GM18858 (cell line): ENCODE data around the gene SCARB2.

Experiments
- ATAC-seq: cut with Tn5 transposase; IDR thresholded peaks from one replicate; pipeline ENCODE4 v1.9.1; 2021; ENCODE audit not compliant: unreplicated experiment

The SCARB2 gene

DNA sequence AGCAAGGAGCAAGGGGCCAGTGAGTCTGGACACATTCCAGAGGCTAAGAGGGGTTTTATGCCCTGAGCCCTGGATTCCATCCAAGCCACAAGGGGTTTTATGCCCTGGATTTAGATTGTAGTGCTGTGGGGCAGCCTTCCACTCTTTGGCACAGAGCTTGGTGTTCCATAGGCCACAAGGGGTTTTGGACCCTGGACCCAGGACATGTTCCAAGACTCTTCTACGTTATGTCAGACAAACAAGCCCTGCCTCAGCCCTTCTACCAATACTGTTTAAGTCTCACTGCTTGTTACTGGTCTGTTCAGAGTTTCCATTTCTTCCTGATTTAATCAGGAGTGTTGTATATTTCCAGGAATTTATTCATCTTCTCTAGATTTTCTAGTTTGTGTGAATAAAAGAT is 12.8 kb upstream of the SCARB2 start:
- no peak for ATAC-seq

DNA sequence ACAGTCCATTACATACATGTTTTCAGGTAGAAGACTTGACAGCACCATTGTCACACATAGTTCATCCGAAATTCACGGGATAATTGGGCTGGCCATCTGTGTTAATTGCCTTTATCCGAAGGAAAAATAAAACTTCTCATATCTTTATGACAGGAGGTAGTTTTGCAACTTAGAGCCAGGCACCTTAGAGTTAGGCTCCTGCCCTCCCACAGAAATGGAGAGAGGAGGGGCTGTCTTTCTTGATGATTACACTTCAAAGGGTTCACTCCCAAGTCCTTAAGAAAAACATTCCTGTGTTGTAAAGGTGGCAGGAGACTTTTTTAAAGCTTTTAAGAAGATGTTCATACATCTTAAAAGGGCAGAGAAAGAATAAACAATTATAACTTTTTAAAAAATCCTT is 10.5 kb upstream of the SCARB2 start:
- no peak for ATAC-seq

DNA sequence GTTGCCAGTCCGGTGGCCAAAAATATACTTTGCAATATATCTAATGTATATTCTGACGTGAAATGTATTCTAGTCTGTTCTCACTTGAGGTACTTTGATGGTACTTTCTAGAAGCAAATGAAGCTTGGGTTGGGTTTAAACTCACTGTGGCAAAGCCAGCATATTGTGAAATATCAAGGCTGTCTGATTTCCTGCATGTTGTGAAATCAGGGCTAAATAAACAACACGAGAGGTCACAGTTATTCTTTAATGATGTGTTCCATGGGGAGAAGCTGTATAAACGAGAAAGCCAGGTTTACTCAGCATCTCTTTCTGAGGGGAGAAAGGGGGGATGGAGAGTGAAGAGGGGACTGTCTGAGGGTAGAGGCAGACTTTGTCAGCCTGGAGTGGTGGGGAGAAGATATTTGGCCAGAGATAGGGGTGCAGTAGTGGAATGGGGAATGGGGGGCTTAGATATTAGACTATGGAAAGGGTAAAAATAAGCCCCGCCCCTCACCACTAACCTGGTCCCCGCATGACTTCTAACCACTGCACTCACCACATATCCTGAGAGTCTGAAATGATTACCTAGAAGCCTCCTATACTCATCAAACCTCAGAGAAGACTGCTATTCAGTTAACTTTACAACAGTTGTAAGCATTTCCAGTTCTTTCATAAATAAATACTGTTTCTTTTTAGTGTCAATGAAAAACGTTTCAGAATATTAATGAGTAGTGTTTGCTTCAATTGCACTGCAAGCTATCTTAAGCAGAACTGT is 5.9 kb upstream of the SCARB2 start:
- no peak for ATAC-seq

DNA sequence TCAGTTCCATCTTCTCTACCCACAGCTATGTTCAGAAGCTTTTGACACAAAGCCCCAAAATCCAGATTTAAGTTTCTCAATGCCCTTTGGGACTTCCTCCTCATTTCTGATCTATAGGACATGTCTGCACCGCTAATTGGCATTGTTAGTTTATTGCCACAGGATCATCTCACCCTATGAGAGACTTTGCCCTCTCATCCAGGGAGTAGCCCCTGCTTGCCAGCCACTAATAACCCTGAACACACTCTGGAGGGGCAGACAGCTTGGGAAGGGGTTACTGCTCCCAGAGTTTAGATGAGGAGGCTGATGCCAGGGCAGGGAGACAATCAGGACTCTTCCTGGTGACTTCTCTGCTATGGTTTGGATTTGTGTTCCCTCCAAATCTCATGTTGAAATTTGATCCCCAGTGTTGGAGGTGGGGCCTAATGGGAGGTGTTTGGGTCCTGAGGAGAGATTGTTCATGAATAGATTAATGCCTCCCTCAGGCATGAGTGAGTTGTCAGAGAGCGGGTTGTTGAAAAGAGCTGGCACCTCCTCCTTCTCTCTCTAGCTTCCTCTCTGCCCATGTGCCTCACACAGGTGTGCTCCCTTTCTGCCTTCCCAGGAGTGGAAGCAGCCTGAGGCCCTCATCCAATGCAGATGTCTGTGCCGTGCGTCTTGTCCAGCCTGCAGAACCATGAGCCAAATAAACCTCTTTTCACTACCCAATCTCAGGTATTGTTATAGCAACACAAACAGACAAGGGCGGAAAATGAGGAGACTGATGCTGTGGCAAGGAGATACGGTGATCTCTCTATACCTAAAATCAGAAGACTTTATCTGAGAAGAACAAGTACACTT is 3.6 kb upstream of the SCARB2 start:
- ATAC-seq = no peak

DNA sequence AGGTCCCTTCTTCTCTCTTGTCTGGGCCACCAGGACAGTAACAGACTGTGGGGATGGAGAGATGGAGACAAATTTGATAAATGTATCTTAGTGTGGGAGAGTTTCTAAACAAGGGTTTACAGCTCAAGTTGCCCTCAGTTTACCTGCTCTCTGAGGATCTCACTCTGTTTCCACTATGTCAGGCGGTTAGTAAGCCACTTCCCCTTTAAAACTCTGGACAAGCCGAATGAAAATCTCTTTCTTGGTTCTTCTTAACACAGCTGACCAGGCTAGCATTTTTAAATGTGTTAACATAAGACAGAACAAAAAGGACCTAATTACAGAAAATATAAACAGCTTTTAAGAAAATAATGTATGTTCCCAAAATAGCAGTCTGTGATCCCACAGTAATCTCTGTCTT is 2.9 kb upstream of the SCARB2 start:
- ATAC-seq = no peak

DNA sequence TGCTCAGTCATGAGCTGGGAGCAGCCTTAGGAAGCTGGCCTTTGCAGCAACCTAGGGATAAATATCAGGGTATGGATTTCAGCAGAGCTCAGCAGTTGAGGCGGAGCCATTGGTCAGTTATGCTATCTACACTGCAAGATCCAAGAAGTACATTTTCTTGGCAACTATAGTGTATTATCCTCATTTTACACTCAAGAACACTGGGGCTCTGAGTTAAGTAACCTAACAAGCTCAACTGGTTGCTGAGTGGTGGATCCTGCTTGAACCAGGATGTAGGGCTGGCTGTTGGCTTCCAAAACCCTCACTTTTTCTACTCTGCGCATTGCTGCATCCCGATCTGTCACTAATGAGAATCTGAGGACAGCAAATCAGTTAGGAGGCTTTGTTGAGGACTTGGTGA is 1.5 kb upstream of the SCARB2 start:
- no peak for ATAC-seq

DNA sequence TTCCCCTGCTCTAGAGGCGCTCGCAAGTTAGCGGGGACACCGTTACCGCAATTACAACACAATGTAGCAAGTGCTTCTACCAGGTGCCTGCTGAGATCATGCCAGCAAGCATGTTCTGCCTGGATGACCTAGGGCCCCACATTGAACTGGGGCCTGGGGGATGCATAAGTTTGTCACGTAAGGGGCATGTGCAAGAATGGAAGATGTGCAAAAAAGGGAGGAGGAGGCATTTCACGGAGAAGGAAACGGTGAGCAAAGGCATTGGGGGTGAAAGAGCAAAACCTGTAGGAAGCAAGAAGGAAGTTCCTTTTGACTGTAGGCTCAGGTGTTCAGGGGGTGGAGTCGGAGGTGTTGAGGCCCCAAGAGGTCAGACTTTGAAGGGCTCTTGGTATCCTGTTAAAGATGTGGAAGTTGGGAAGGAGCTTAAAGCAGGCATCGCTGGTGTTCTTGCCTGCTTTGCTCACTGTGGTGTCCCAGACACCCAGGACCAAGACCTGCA is 602 bp upstream of the SCARB2 start:
- ATAC-seq = no peak

DNA sequence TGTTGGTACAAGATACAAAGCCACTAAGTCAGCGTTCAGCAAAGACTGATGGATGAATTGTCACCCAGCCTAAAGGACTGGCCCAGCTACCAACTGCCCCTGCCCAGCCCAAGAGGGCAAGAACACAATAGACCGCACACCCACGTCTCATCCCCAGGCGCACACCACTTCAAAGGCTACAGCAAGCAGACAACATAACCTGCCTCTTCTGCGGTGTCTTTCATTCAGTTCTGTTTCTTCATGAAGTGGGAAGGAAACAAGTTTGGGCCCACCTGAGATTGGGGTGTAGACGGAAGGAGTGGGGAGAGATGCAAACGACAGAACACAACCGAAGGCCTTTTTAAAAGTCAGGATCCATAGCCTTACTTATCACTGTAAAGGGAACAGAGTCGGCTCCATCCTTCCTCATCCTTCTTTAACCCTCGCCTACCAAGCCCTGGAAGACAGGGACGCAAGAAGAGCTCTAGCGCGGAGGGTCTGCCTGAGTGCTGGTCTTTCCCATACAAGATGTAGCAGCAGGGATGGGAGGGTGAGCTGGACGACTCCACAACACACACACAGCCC is 691 bp downstream of the SCARB2 start:
- no peak for ATAC-seq

DNA sequence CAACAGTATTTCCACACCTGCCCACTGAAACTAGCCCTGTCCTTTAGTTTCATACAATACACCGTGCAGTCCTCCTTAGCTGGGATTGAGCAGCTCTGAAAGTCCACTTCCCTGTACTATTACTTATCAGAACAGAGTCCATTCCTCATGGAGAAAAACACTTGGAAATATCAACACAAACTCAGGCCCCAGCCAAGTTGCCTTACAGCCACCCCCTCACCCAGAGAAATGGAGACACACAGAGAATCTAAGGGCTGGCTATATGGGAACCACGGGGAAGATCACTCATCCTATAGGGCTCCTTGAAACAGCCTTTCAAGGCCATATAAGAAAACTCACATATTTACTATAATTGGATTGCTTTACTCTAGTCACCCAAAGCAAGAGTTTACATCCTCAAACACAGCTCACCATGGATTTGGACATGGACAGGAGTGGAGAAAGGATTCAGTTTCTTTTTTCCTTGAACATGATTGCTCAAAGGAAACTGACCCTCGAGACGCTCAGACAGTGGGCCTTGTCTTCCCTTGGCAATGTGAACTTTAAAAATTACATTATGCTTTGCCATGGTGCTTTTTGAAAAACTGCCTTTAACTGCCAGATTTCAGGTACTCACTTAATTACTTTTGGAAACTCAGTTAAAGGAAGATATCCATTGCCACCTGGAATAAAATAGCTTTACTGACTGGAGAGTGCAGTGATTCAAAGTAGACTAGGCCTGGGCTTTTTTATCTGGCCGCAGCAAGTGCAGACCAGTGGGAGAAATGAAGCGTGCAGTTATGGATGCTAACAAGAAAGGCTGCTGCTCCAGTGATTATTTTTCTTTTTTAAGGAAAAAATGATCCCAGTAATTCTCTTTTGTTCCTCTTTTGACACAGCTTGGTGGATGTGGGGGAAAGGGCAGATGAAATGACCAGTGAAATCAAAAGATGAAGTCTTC is 1.6 kb downstream of the SCARB2 start:
- no peak for ATAC-seq

DNA sequence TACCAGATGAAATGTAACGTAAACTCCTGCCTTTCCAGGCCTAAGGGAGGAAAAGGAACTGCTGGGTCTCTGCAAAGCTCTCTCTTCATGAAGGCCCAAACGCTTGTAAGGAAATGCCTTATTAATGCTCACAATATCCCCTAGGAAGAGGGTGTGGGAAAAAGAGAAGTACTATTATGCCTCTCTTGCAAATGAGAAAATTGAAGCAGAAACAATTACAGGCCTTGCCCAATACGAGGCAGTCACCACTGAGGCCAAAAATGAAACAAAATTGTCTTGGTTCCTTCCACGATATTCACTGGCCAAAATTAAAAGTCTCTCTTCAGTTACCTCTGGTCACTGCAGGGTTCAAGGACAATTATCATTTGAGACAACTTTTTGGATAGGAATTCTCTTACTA is 3.2 kb downstream of the SCARB2 start:
- no peak for ATAC-seq

DNA sequence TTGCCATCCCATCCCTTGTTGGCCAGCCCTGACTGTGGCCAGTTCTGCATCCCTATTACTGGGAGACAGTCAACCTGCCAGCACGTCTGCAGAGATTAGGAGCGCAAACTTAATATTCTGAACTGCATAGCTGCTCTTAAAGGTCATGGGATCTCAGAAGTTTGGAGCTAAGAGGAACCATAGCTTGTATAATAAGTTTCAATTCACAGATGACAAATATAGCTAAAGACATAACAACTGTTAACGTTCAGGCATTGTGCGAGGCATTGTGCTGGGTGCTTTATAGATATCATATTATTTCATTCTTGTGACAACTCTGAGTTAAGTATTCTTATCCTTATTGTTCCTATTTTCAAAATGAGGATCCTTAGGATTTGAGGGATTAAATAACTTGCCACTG is 3.7 kb downstream of the SCARB2 start:
- ATAC-seq = no peak

DNA sequence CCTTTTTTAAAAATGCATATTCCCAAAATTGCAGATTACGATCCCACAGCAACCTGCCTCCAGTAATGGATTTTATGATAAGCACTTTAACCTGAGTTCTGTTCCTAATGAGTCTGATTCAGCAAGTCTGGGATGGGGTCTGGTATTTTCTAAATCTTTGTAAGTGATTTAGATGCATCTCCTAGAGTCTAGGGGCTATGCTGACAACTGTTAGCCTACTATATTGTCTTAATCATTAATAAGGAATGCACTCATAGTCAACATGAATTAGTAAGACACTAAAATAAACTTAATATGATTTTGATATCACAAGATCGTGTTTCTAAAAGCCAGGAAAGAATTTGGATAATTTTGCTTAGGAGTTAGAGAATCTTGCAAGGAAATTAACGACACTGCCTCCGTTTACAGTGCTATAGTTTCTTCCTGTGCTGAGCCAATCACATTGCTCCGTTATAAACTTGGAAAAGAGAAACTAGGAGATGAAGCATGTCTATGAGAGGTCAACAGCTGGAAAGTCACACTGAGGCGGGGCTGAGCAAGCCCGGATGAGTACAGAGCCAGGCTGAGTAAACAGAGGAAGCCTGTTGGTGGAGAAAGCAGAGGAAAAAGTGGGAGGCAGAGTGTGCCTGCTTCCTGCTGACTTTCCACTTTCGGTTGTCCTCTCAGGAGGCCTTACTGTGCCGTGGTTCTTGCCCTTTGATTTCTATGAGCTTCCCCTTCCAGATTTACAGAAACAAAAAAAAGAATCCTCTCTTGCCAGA is 5.4 kb downstream of the SCARB2 start:
- no peak for ATAC-seq

DNA sequence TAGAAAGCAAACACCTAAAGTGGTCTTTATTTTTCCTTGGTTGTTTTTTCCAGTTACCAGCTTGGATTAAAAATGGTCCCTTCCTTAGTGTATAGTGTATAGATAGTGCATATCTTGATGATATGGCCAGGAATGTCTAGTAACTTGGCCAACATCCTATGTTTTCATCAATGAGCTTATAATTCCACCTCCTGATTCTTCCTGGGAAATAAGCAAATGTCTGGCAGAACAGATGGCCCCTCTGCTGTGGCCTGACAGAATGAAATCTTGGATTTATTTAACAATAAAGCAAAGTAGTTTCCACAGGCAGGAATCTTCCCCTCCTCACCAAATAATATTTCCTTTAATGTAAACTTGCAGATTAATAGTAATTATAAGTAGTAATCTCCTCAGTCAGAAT is 6.1 kb downstream of the SCARB2 start:
- no peak for ATAC-seq

DNA sequence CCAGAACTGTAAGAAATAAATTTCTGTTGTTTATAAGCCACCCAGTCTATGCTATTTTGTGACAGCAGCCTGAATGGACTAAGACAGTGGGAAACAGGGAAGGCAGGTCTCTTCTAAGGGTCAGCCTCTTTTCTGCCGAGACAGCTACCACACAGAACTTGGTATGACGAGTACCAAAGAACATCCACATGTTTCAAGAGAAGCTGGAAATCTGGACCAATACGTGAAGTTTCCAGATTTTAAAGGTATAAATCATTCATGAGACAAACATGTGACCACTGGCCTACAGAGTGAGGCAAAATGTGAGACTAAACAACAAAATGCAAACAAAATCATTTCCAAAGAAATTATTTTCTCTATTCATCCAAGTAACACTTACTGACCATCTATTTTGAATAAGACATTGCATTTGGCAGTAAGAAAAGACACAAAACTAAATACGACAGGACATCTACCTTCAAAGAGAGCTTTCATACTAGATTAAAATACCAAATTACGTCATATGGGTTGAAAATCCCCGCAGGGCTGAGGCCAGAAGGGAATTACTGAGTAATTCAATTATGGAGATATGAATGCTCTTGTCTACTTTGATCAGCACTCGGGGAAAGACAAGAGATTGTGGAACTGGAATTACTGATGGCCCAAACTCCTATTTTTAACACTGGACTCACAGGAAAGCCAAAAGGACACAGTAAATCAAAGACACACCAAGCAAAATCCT is 7.2 kb downstream of the SCARB2 start:
- ATAC-seq = no peak

DNA sequence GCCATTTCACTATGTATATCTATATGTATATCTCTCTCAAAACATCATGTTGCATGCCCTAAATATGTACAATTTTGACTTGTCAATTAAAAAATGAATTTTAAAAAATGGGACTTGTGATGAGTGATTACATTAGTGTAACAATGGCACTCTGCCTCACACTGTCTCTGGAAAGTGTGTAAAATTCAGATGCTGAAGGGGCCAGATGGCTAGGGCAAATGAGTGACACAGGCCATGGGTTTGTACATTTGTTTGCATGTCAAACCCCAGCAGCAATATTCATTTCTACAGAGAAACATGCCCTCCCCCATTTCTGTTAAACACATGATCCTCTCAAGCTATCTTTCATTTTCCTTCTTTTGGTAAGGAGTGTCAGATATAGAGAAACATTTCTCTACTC is 8.1 kb downstream of the SCARB2 start:
- ATAC-seq = no peak

DNA sequence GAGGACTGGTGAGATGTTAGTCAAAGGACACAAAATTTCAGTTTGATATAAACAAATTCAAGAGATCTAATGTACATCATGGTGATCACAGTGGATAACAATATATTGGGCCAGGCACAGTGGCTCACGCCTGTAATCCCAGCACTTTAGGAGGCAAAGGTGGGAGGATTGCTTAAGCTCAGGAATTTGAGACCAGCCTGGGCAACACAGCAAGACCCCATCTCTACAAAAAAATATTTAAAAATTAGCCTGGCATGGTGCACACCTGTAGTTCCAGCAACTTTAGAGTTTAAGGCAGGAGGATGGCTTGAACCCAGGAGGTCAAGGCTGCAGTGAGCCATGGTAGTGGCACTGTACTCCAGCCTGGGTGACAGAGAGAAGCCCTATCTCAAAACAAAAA is 8.7 kb downstream of the SCARB2 start:
- ATAC-seq = no peak

DNA sequence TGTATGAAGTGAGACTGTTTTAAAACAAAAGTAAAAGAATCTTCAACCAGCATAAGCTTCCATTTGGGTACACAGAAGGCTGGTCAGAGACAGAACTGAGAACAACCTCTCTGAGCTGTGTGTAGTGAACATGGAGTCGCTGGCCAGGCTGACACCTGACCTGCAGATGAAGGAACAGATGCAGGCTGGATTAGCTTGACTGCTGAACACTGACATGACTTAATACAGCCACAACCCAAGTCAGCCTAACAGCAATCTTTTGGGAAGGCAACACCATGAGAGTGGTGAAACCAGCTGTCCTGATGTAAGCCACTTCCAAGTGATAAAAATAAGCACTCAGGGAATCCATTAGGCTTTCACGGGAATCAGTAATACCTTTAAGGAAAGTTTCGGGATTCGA is 10.1 kb downstream of the SCARB2 start:
- no peak for ATAC-seq

DNA sequence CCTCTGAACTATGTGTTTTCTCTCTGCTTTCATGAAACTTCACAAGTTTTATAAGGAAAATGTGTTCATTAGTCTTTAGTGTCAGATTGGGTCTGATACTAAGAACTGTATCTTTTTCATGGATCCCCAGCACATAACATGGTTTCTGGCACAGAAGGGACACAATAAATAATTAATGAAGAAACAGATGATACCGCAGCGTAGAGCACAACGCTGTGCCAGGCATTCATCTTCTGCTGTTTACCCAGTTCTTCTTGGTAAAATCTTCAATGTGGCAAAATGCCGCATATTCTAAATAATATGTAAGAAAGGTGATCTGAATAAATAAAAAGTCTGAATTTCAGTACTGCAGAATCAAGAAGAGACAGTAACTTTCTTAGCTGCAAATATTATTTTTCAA is 12.3 kb downstream of the SCARB2 start:
- ATAC-seq = no peak

DNA sequence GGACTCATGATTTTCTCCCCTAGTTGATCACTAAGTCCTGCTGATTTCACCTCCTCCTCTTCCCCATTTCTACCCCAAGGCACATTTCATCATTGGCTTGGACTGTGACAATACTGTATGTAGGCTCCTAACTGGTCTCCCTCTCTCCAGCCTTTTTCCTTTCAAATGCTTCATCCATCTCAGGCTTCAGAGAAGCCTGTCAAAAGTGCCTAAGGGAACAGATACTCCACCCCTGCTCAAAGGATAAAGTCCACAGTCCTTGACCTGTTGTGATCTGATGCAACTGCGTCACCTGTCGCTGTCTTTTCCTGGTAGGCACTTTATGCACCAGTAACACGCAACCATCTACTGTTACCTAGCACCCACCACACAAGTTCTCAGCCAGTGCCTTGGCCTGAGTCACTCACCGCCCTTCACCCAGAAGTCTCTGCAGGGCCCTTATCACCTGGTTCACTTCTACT is 12.8 kb downstream of the SCARB2 start:
- ATAC-seq = no peak
